IMR-90 (cell line): ENCODE data around the gene DCAF15. TPM values are rescaled to one million over a fixed set of nuclear protein-coding genes. Genes with fewer than 3 reads are reported as not detected.
A peak's percentile ranks its signal among the peaks of the same experiment; 100 is the strongest.

Experiments
- ATAC-seq: fragments of 200-7000 bp; cut with Tn5 transposase; 2 replicates; pipeline ENCODE4 v1.9.1; 2020; ENCODE audit warnings: low read depth, mild to moderate bottlenecking, moderate library complexity
- BruUV-seq: library from RNA; stranded (reverse); fragments of 400-500 nt; replicated peaks from 2 replicates; lab custom pipeline; 2021; lab: Mats Ljungman, UMichigan
- CTCF ChIA-PET: fragments of 300-600 bp; formaldehyde crosslinking; extraction: SDS; loops from one replicate; lab custom pipeline; 2021; ENCODE audit warnings: antibody characterized with exemption; lab: Yijun Ruan, JAX
- POLR2A ChIA-PET: fragments of 300-600 bp; sonication (Branson Sonifier 250); formaldehyde crosslinking; loops from one replicate; lab custom pipeline; 2022; ENCODE audit warnings: antibody characterized with exemption; ENCODE audit not compliant: unreplicated experiment; lab: Charles Lee
- DNase-seq: peaks from one replicate; pipeline ENCODE4 v3.0.0; 2013
- H2AFZ ChIP-seq: replicated peaks from 2 replicates; pipeline ENCODE3; 2013; ENCODE audit warnings: low read length, mild to moderate bottlenecking; ENCODE audit not compliant: poor library complexity
- H2AK5ac ChIP-seq: 2 replicates; pipeline ENCODE4 v1.6.1; 2013; ENCODE audit warnings: low read depth, low read length, inconsistent platforms
- H2AK9ac ChIP-seq: replicated peaks from 2 replicates; pipeline ENCODE3; 2013; ENCODE audit warnings: mild to moderate bottlenecking, low read depth, low read length, moderate library complexity; ENCODE audit not compliant: poor library complexity
- H2BK120ac ChIP-seq: 2 replicates; pipeline ENCODE4 v1.6.1; 2013; ENCODE audit warnings: low read depth, low read length, inconsistent platforms
- H2BK15ac ChIP-seq: 3 replicates; pipeline ENCODE4 v1.6.1; 2013; ENCODE audit warnings: low read depth, low read length, inconsistent platforms
- H2BK20ac ChIP-seq: 2 replicates; pipeline ENCODE4 v1.6.1; 2013; ENCODE audit warnings: low read depth, mild to moderate bottlenecking, inconsistent platforms, low read length, moderate library complexity
- H2BK5ac ChIP-seq: 2 replicates; pipeline ENCODE4 v1.6.1; 2013; ENCODE audit warnings: mild to moderate bottlenecking, low read depth, low read length, inconsistent platforms; ENCODE audit not compliant: poor library complexity, severe bottlenecking
- H3K14ac ChIP-seq: replicated peaks from 2 replicates; pipeline ENCODE4 v1.6.1; 2013; ENCODE audit warnings: low read depth, low read length, inconsistent platforms
- H3K18ac ChIP-seq: 2 replicates; pipeline ENCODE4 v1.6.1; 2013; ENCODE audit warnings: low read depth, low read length, control low read depth
- H3K23ac ChIP-seq: 2 replicates; pipeline ENCODE4 v1.6.1; 2013; ENCODE audit warnings: low read depth, low read length, inconsistent platforms
- H3K27ac ChIP-seq: 2 replicates; pipeline ENCODE4 v1.5.1; 2013; ENCODE audit warnings: mild to moderate bottlenecking, control low read depth, low read length; ENCODE audit not compliant: insufficient read depth
- H3K27me3 ChIP-seq: 2 replicates; pipeline ENCODE4 v1.6.1; 2013; ENCODE audit warnings: low read length; ENCODE audit not compliant: control insufficient read depth, insufficient read depth
- H3K36me3 ChIP-seq: 2 replicates; pipeline ENCODE4 v1.6.1; 2013; ENCODE audit warnings: low read length, mixed read lengths; ENCODE audit not compliant: control insufficient read depth, insufficient read depth
- H3K4ac ChIP-seq: 2 replicates; pipeline ENCODE4 v1.6.1; 2013; ENCODE audit warnings: low read depth, low read length, inconsistent platforms
- H3K4me1 ChIP-seq: 2 replicates; pipeline ENCODE4 v1.6.1; 2013; ENCODE audit warnings: low read length, mixed read lengths; ENCODE audit not compliant: control insufficient read depth, insufficient read depth
- H3K4me2 ChIP-seq: 2 replicates; pipeline ENCODE4 v1.6.1; 2013; ENCODE audit warnings: low read depth, mild to moderate bottlenecking, control low read depth, low read length, moderate library complexity
- H3K4me3 ChIP-seq: 2 replicates; pipeline ENCODE4 v1.5.1; 2013; ENCODE audit warnings: low read depth, mild to moderate bottlenecking, control low read depth, low read length, moderate library complexity; ENCODE audit not compliant: insufficient read depth
- H3K56ac ChIP-seq: 2 replicates; pipeline ENCODE4 v1.6.1; 2013; ENCODE audit warnings: low read length, inconsistent platforms; ENCODE audit not compliant: insufficient read depth; ENCODE audit errors: extremely low read depth
- H3K79me1 ChIP-seq, 2 experiments: 2 replicates each; pipeline ENCODE4 v1.6.1; 2013; ENCODE audit warnings: low read length in 2 of 2, inconsistent platforms in 1 of 2, low read depth in 1 of 2
- H3K9ac ChIP-seq: 2 replicates; pipeline ENCODE4 v1.6.1; 2013; ENCODE audit warnings: low read depth, low read length, control low read depth
- H3K9me1 ChIP-seq: 2 replicates; pipeline ENCODE4 v1.6.1; 2013; ENCODE audit warnings: low read length, inconsistent platforms; ENCODE audit not compliant: insufficient read depth
- H3K9me3 ChIP-seq: 2 replicates; pipeline ENCODE4 v1.6.1; 2013; ENCODE audit warnings: low read length; ENCODE audit not compliant: control insufficient read depth, insufficient read depth
- H4K20me1 ChIP-seq: 2 replicates; pipeline ENCODE4 v1.6.1; 2013; ENCODE audit warnings: low read length, inconsistent platforms; ENCODE audit not compliant: insufficient read depth
- H4K5ac ChIP-seq: 2 replicates; pipeline ENCODE4 v1.6.1; 2013; ENCODE audit warnings: mild to moderate bottlenecking, low read depth, low read length, control low read depth
- H4K8ac ChIP-seq, 2 experiments: 2 replicates each; pipeline ENCODE4 v1.6.1; 2013; ENCODE audit warnings: low read depth in 2 of 2, low read length in 2 of 2, control low read depth in 1 of 2, inconsistent platforms in 1 of 2
- H4K91ac ChIP-seq: 2 replicates; pipeline ENCODE4 v1.6.1; 2013; ENCODE audit warnings: low read depth, low read length, inconsistent platforms; ENCODE audit not compliant: insufficient read depth
- CEBPB ChIP-seq: IDR thresholded peaks from 2 replicates; pipeline ENCODE4 v1.6.1; 2012; ENCODE audit warnings: low read depth, low read length, improper control_type of control experiment
- CHD1 ChIP-seq: IDR thresholded peaks from 2 replicates; pipeline ENCODE4 v1.6.1; 2012; ENCODE audit warnings: low read depth, low read length, improper control_type of control experiment
- MAFK ChIP-seq: IDR thresholded peaks from 2 replicates; pipeline ENCODE4 v1.6.1; 2012; ENCODE audit warnings: low read depth, low read length, improper control_type of control experiment
- RCOR1 ChIP-seq: IDR thresholded peaks from 2 replicates; pipeline ENCODE4 v1.6.1; 2012; ENCODE audit warnings: mild to moderate bottlenecking, low read length, improper control_type of control experiment; ENCODE audit not compliant: insufficient replicate concordance
- WGBS, 2 experiments: methylation state at CpG; one replicate each; pipeline versions ENCODE4 v1.1.5 to v1.1.7; 2013; ENCODE audit warnings: missing lambda C conversion rate in 2 of 2; ENCODE audit not compliant: insufficient read length in 1 of 2; ENCODE audit errors: extremely low coverage in 2 of 2; 5-methylcytosine and 5-hydroxymethylcytosine counted together
- dilution Hi-C: fragments of 300-500 bp; cut with HindIII; formaldehyde crosslinking; loops from one replicate; pipeline ENCODE4 v1.14.3; 2018; ENCODE audit warnings: low sequenced_read_pairs; ENCODE audit not compliant: unreplicated experiment
- in situ Hi-C: fragments of 300-500 bp; cut with MboI; formaldehyde crosslinking; loops from 3 replicates; pipeline ENCODE4 v1.14.3; 2019; ENCODE audit warnings: low sequenced_read_pairs, inconsistent platforms, mixed read lengths
- intact Hi-C: fragments of 100-400 bp; cut with micrococcal nuclease; formaldehyde crosslinking; loops from 2 replicates; pipeline ENCODE4 v1.10.0; 2022
- polyA plus RNA-seq, 3 experiments: library from polyadenylated mRNA; depleted of rRNA; stranded (reverse); fragments of >200 nt; gene quantifications; 2 replicates each; pipeline ENCODE4 v1.2.3, GENCODE V29; 2012; ENCODE audit warnings: low replicate concordance in 1 of 3
- total RNA-seq: library from RNA; depleted of rRNA; stranded (reverse); fragments of >200 nt; gene quantifications from 2 replicates; pipeline ENCODE4 v1.2.3, GENCODE V29; 2012
- TF ChIP-seq, protein P1 (sequence below): conservative IDR thresholded peaks from 2 replicates; pipeline ENCODE4 v1.5.1; 2012; ENCODE audit warnings: mild to moderate bottlenecking, low read depth, low read length, improper control_type of control experiment

The DCAF15 gene
- total and polyA plus RNA-seq, 2 of the 4 experiments (the other 2 are of a cell fraction): 6.8 to 31.0 TPM

DNA sequence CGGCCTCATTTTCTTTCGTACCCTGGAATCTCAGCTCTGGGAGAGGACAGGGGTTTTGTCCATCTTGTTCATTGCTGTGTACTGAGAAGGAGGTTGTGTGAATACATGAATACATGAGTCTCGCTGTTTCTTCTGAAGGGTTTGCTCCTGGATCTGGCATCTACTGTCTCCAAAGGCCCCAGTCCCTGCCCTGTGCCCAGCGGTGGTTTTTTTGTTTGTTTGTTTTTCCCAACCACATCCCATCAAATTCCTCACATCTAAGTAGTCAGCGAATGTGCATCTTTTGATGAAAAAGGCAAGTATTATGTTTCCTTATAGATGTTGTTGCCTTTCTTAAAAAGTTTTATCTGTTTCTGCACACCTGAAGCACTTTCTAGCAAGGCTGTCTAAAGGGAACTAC is 12.5 kb downstream of the DCAF15 start:
- Histone ChIP-seq H3K36me3 (peaks cover 36% of the 10 kb centered on the region), H2BK5ac (no peak overlapping the region)
- in situ Hi-C loops: no loop called here

More for the DNA sequence above, 12.5 kb downstream of the DCAF15 start:
- Histone ChIP-seq H3K4me3 (no peak overlapping the region), H3K23ac (no peak overlapping the region), H3K9me3 (no peaks in the 10 kb centered on the region), H3K56ac (no peak overlapping the region), H4K91ac (no peak overlapping the region), H4K5ac (no peak overlapping the region), H3K4me1 (peaks cover 9% of the 10 kb centered on the region), H3K79me1 (no peaks in the 10 kb centered on the region; a peak in 1 of 4 replicates), H3K4ac (no peak overlapping the region), H3K4me2 (no peak overlapping the region), H3K9ac (no peak overlapping the region), H3K9me1 (no peaks in the 10 kb centered on the region; the same call in 1 of the 2 replicates), H2AFZ (no peak overlapping the region), H2AK5ac (no peak overlapping the region), H3K14ac (no peak overlapping the region), H2BK20ac (no peak overlapping the region), H3K18ac (no peak overlapping the region), H3K27ac (no peak overlapping the region), H3K27me3 (no peaks in the 10 kb centered on the region), H2AK9ac (peak overlapping the region; percentile 67), H4K20me1 (peaks cover 7% of the 10 kb centered on the region), H4K8ac (no peak overlapping the region), H2BK120ac (no peak overlapping the region), H2BK15ac (no peak overlapping the region)
- dilution Hi-C loops: no loop called here
- DNase-seq (peak; percentile 66), ATAC-seq (peak; percentile 28)
- intact Hi-C loops: no loop called here
- ChIA-PET POLR2A (no interaction called here), CTCF (interaction anchor here (0.7 kb wide), 1 partner anchor 9 kb away, joined by 4 read pairs; no protein-coding TSS in a partner anchor)
- no TSS peak for BruUV-seq
- WGBS, 2 experiments: 100% methylated on average over 2 of the region's 5 CpGs; no CpG with 5 or more reads in 1 of the 2 experiments
- TF ChIP-seq CEBPB (no peak), CHD1 (no peak), RCOR1 (no peak), MAFK (no peak)
- TF ChIP-seq, protein P1, sequence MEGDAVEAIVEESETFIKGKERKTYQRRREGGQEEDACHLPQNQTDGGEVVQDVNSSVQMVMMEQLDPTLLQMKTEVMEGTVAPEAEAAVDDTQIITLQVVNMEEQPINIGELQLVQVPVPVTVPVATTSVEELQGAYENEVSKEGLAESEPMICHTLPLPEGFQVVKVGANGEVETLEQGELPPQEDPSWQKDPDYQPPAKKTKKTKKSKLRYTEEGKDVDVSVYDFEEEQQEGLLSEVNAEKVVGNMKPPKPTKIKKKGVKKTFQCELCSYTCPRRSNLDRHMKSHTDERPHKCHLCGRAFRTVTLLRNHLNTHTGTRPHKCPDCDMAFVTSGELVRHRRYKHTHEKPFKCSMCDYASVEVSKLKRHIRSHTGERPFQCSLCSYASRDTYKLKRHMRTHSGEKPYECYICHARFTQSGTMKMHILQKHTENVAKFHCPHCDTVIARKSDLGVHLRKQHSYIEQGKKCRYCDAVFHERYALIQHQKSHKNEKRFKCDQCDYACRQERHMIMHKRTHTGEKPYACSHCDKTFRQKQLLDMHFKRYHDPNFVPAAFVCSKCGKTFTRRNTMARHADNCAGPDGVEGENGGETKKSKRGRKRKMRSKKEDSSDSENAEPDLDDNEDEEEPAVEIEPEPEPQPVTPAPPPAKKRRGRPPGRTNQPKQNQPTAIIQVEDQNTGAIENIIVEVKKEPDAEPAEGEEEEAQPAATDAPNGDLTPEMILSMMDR: no peak
